GM04504 (cell line): ENCODE results near the gene FARP1.

Experiments
- DNase-seq: peaks from one replicate; pipeline ENCODE4 v3.0.0-alpha.2; 2012; ENCODE audit warnings: low read depth

FARP1 gene, protein sequence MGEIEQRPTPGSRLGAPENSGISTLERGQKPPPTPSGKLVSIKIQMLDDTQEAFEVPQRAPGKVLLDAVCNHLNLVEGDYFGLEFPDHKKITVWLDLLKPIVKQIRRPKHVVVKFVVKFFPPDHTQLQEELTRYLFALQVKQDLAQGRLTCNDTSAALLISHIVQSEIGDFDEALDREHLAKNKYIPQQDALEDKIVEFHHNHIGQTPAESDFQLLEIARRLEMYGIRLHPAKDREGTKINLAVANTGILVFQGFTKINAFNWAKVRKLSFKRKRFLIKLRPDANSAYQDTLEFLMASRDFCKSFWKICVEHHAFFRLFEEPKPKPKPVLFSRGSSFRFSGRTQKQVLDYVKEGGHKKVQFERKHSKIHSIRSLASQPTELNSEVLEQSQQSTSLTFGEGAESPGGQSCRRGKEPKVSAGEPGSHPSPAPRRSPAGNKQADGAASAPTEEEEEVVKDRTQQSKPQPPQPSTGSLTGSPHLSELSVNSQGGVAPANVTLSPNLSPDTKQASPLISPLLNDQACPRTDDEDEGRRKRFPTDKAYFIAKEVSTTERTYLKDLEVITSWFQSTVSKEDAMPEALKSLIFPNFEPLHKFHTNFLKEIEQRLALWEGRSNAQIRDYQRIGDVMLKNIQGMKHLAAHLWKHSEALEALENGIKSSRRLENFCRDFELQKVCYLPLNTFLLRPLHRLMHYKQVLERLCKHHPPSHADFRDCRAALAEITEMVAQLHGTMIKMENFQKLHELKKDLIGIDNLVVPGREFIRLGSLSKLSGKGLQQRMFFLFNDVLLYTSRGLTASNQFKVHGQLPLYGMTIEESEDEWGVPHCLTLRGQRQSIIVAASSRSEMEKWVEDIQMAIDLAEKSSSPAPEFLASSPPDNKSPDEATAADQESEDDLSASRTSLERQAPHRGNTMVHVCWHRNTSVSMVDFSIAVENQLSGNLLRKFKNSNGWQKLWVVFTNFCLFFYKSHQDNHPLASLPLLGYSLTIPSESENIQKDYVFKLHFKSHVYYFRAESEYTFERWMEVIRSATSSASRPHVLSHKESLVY

GRCh38 chr13:98142380-98143156, at the start of gene FARP1:
Gene FARP1 (plus strand): TSS chr13:98143094. CDS start chr13:98213243, 70,149 bp downstream.
- DNase-seq = peak; percentile 52

- no peak for DNase-seq
Observed at GRCh38 chr13:98094678-98095266, 48.1 kb upstream of the FARP1 start.

GRCh38 chr13:98096059-98096458, 46.8 kb upstream of the FARP1 start:
- DNase-seq = no peak

GRCh38 chr13:98097749-98098148, 45.1 kb upstream of the FARP1 start:
- DNase-seq = no peak

DNA sequence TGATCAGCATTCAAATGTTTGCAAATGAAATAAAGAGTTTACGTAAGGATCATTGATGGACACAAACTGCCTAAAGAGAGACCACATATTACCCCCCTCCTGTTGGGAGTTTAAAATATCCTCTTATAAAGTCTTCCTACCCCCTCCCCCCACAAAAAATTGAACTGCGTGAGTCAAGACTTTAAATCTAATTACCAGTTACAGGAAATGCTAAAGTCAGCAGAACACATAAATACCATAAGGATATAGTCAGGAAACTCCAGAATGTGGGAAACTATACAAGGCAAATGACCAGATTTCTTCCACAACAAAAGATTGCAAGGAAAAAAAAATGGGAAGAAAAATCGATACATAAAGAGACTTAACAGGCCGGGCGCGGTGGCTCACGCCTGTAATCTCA, 44.4 kb upstream of the FARP1 start:
- DNase-seq = peak; percentile 50

DNA sequence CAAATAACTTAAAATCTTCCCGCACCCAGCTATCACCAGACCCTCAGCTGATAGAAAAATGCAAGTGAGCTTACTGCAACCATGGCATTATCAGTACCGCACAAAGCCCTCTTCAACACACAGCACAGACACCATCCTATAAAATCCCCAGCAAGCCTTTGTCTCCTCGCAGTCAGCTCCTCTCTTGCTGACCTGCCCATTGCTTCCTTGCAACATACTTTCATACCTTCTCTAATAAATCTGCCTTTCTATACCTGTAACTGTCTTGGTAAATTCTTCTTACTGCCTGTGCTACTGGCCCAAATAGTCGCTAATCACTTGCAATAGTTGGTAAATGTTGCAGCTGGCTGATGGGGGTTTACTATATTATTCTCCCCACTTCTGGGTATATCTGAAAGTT, 43.3 kb upstream of the FARP1 start:
- no peak for DNase-seq

GRCh38 chr13:98100481-98100880, 42.4 kb upstream of the FARP1 start:
- no peak for DNase-seq

DNA sequence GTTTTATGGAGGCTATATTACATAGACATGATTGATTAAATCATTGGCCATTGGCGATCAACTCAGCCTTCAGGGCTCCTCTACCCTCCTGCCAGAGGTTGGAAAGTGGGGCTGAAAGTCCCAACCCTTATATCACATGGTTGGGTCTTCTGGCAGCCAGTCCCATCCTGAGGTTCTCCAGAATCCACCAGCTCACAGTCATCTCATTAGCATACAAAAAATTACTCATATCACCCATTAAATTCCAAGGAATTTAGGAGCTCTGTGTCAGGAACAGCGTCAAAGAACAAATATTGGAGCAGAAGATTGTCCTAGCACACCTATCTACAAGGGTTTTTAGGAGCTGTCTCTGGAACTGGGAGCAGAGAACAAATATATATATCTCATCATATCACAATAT, 39.4 kb upstream of the FARP1 start:
- DNase-seq = no peak

- DNase-seq = no peak
Observed at GRCh38 chr13:98103942-98104880, 38.7 kb upstream of the FARP1 start.

DNA sequence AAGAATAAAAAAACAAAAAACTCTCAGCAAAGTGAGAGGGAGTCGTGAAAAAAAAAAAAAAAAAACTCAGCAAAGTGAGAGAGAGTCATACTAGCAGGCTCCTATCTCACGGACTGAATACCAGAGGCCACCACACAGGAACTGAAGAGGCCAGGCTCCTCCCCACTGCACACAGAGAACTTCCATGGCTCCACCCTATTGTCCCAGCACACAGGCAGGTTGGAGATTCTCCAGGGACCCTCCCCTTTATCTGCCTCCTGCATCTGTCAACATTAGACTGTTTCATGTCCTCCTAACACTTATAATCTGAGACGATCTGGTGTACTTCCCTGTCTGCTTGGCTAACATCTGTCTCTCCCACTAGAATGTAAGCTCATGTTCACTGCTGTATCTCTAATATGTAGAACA, 37.0 kb upstream of the FARP1 start:
- peak; percentile 42 for DNase-seq

DNA sequence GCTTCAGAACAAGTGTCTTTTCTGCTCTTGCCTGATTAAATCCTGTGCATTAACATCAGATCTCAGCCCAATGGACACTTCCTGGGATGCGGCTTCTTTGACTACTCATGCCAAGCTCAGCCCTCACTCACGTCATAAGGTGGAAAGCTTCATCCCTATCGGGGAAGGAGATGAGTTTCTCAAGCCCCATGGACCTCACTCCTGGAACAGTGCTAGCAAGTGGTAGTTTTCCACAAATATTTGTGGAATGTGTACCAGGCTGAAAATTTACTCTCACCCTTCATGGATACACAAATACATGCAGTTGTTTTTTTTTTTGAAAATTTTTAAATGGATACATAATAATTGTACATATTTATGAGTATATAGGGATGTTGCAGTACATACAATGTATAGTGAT, 34.6 kb upstream of the FARP1 start:
- no peak for DNase-seq

- DNase-seq = no peak
Observed at GRCh38 chr13:98109226-98109853, 33.6 kb upstream of the FARP1 start.

GRCh38 chr13:98110749-98111148, 32.1 kb upstream of the FARP1 start:
- no peak for DNase-seq

- DNase-seq = no peak
Observed at GRCh38 chr13:98111168-98112098, 31.5 kb upstream of the FARP1 start.

DNA sequence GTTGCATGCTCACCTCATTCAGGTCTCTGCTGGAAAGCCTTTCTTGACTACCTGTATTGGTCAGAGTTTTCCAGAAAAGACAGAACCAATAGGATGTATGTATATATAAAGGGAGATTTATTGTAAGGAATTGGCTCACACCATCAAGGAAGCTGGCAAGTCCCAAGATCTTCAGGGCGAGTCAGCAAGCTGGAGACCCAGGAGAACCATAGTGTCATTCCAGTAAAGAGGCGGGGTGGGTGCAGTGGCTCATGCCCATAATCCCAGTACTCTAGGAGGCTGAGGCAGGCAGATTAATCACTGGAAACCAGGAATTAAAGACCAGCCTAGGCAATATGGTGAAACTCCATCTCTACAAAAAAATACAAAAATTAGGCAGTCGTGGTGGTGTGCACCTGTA, 30.4 kb upstream of the FARP1 start:
- no peak for DNase-seq

DNA sequence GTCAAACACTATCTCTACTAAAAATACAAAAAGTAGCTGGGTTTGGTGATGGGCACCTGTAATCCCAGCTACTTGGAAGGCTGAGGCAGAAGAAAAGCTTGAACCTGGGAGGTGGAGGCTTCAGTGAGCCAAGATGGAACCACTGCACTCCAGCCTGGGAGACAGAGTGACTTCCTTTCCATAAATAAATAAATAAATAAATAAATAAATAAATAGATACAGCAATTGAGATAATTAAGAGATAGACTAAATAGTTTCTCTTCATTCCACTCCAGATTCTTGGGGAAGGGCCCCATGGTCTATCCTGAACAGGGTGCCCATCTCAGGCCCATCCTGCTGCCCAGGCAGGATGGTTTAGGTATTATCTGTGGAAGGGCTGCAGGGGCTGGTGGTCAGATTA, 24.0 kb upstream of the FARP1 start:
- no peak for DNase-seq

- DNase-seq = no peak
Observed at GRCh38 chr13:98123176-98123575, 19.7 kb upstream of the FARP1 start.

DNA sequence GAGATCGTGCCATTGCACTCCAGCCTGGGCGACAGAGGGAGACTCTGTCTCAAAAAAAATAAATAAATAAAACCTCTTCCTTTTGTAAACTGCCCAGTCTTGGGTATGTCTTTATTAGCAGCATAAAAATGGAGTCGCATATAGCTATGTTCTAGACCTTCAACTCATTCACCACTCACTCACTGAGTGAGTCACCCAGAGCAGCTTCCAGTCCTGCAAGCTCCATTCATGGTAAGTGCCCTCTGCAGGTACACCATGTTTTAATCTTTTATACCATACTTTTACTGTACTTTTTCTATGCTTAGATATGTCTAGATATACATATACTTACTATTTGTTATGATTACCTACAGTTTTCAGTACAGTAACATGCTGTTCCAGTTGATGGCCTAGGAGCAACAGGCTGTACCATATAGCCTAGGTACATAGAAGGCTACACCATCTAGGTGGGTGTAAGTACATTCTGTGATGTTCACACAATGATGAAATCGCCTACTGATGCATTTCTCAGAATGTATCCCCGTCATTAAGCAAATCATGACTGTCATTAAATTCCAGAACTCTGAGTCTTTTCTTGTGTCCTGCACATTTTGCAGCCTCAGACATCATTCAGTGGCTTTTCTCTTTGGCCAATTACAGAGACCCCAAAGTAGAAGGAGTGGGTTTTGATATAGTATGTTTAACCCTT, 13.7 kb upstream of the FARP1 start:
- no peak for DNase-seq
